Aortic smooth muscle cell (primary cell): ENCODE data around the gene COX20. TPM values are rescaled to one million over a fixed set of nuclear protein-coding genes. Genes with fewer than 3 reads are reported as not detected.

Source experiments
- total RNA-seq: library from RNA; depleted of rRNA; stranded (reverse); fragments of >200 nt; gene quantifications from 2 replicates; pipeline ENCODE4 v1.2.3, GENCODE V29; 2014

COX20 gene, protein sequence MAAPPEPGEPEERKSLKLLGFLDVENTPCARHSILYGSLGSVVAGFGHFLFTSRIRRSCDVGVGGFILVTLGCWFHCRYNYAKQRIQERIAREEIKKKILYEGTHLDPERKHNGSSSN
- 26.7 and 27.2 TPM in 2 replicates for total RNA-seq

DNA sequence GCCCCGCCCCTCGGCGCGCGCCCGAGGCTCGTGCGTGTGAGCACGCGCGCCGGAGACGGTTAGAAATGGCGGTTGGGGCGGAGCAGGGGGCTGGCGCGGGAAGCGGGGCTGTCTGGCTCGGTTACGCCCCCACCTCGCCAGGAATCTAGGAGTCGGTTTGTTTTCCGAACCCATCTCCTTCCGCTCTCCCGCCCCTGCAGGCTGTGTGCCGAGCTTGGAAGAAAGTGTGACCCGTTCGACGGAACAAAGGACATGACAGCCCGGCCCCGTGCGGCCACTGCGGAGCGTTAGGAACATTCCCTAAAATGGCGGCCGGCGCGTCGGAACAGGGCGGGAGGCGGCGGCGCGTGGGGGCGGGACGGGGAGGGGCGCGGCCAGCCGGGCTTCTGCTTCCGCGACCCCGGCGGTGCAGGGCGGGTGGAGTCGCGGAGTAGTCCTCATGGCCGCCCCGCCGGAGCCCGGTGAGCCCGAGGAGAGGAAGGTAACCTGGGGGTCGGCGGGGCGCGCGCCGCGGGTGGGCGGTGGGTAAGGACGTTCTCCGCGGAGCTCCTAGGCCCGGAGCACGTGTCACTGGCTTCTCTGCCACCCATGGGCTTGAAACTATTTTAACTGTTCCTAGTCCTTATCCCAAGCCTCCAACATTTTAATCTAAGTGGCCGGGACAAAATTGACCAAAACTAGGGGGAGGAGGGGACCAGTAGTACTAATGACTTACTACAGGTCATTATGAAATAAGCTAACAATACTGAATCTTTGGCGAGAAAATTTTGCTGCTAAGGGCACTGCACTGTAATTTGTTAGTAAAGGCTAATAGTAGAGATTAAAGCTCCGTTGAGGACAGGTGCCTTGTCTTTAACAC, at the start of gene COX20:
Gene COX20, plus strand, starts transcription at position 383 of the 859 bp plus-strand sequence. Its CDS starts 57 bp downstream, at position 440.

DNA sequence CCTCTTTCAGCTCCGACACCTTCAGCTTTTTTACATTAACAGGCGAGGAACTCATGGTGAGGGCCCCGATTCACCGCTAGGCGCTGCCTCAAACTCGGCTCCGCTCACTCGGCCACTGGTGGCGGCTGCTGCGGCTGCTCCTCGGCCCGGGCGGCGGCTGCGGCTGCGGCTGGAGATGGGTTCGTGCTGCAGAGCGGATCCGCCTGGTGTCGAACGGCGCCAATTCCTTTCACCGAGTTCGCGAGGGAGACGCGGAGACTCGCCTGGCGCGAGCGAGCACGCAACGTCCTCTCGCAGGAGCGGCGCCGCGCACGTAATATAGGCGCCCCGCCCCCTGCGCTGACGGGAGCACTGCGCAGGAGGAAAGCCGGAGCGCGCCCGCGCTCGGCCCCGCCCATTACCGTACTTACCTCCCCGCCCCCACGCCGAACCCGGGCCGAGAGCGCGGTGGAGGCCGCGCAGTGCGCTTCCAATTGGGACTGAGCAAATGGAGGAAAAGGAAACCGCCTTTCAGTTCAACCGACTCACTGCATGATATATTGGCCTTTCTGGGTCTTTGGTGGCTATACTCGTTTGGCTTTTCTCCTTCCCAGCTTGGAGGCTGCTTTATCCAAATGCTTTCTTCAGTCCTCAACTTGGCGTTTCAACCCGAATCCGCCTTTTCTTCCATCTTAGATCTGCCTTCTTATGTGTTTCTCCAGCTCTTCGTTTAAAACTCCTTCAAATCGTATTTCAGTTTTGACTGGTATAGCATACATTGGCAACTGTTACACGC, 29.0 kb downstream of the COX20 start, which contains the start of gene HNRNPU:
Gene HNRNPU, minus strand, starts transcription at position 291 of the 775 bp plus-strand sequence. Its CDS starts 236 bp downstream, at position 55.

Other genes with a start within 250 kb of the COX20 start
- gene DESI2, start 182.5 kb upstream of the COX20 start, total RNA-seq: 34.3 and 42.2 TPM in 2 replicates
- 352 and 387 TPM in 2 replicates for gene HNRNPU, start 28.9 kb downstream of the COX20 start, total RNA-seq